HFFc6 (cell line): ENCODE measurements around the gene PEX11G. TPM values are rescaled to one million over a fixed set of nuclear protein-coding genes. Genes with fewer than 3 reads are reported as not detected.
A peak's percentile ranks its signal among the peaks of the same experiment; 100 is the strongest.

Experiments used
- DNase-seq: peaks from one replicate; pipeline ENCODE4 v3.0.0-alpha.2; 2018
- H3K27ac Mint-ChIP-seq: 2 replicates; pipeline ENCODE4 v1.8.0; 2020; ENCODE audit warnings: mild to moderate bottlenecking, mixed read lengths
- H3K27me3 Mint-ChIP-seq: 2 replicates; pipeline ENCODE4 v1.8.0; 2021; ENCODE audit warnings: mild to moderate bottlenecking, moderate library complexity, mixed read lengths; ENCODE audit not compliant: insufficient read depth
- H3K36me3 Mint-ChIP-seq: 2 replicates; pipeline ENCODE4 v1.8.0; 2021; ENCODE audit warnings: low read depth, mixed read lengths
- H3K4me1 Mint-ChIP-seq: 2 replicates; pipeline ENCODE4 v1.8.0; 2020; ENCODE audit warnings: low read depth, mixed read lengths
- H3K4me3 Mint-ChIP-seq: 2 replicates; pipeline ENCODE4 v1.8.0; 2020; ENCODE audit warnings: mild to moderate bottlenecking, moderate library complexity, mixed read lengths
- H3K9me3 Mint-ChIP-seq: 2 replicates; pipeline ENCODE4 v1.8.0; 2020; ENCODE audit warnings: mild to moderate bottlenecking, mixed read lengths
- CTCF ChIP-seq: fragments of 200-600 bp; sonication (generic); IDR thresholded peaks from 2 replicates; pipeline ENCODE4 v1.5.0; 2021; ENCODE audit warnings: antibody characterized with exemption, mild to moderate bottlenecking
- total RNA-seq, 6 experiments: library from RNA; stranded (reverse); fragmentation: NEBNext Ultra II Directional; extraction: Animal tissue kit (Norgen Biotek cat#: 25700); gene quantifications; 2 replicates in 1 of 6; 3 replicates in 5 of 6; pipeline ENCODE4 v1.2.3, GENCODE V29; 2021

Gene PEX11G
- total RNA-seq, 6 experiments from 2014 or later: 0.51 to 2.8 (median 1.0) TPM

- peaks cover 7% of the 10 kb centered on the region for H3K4me1 Mint-ChIP-seq
- no peak overlapping the region for H3K4me3 Mint-ChIP-seq
- H3K9me3 Mint-ChIP-seq: no peaks in the 10 kb centered on the region
- H3K27ac Mint-ChIP-seq: no peak overlapping the region
- H3K27me3 Mint-ChIP-seq: peaks cover 6% of the 10 kb centered on the region
- DNase-seq: no peak
- TF ChIP-seq CTCF: no peak
- H3K36me3 Mint-ChIP-seq: no peaks in the 10 kb centered on the region
Measured at GRCh38 chr19:7486923-7487322, 1.9 kb downstream of the PEX11G start.

GRCh38 chr19:7483720-7484201, 5.1 kb downstream of the PEX11G start:
- no peak for DNase-seq
- no peaks in the 10 kb centered on the region for H3K9me3 Mint-ChIP-seq
- H3K27me3 Mint-ChIP-seq: peaks cover 15% of the 10 kb centered on the region
- H3K27ac Mint-ChIP-seq: no peak overlapping the region
- no peak overlapping the region for H3K4me3 Mint-ChIP-seq
- H3K4me1 Mint-ChIP-seq: peaks cover 18% of the 10 kb centered on the region
- TF ChIP-seq CTCF: no peak
- H3K36me3 Mint-ChIP-seq: no peaks in the 10 kb centered on the region

- no peak overlapping the region for H3K4me3 Mint-ChIP-seq
- no peaks in the 10 kb centered on the region for H3K9me3 Mint-ChIP-seq
- peaks cover 18% of the 10 kb centered on the region for H3K4me1 Mint-ChIP-seq
- peaks cover 17% of the 10 kb centered on the region for H3K27me3 Mint-ChIP-seq
- H3K36me3 Mint-ChIP-seq: no peaks in the 10 kb centered on the region
- no peak for TF ChIP-seq CTCF
- DNase-seq: no peak
- H3K27ac Mint-ChIP-seq: no peak overlapping the region
Measured at GRCh38 chr19:7482584-7483439, 6.0 kb downstream of the PEX11G start.

- no peak overlapping the region for H3K4me3 Mint-ChIP-seq
- no peaks in the 10 kb centered on the region for H3K36me3 Mint-ChIP-seq
- no peak for TF ChIP-seq CTCF
- H3K9me3 Mint-ChIP-seq: no peaks in the 10 kb centered on the region
- H3K4me1 Mint-ChIP-seq: peaks cover 18% of the 10 kb centered on the region
- H3K27me3 Mint-ChIP-seq: peaks cover 19% of the 10 kb centered on the region
- no peak for DNase-seq
- H3K27ac Mint-ChIP-seq: no peak overlapping the region
Measured at GRCh38 chr19:7480970-7481255, 7.9 kb downstream of the PEX11G start.

GRCh38 chr19:7480222-7480969, 8.4 kb downstream of the PEX11G start:
- Mint-ChIP-seq H3K4me1 (peaks cover 18% of the 10 kb centered on the region), H3K27ac (peak overlapping the region; percentile 92), H3K9me3 (no peaks in the 10 kb centered on the region), H3K36me3 (no peaks in the 10 kb centered on the region), H3K4me3 (peak overlapping the region; percentile 79; the same call in 1 of the 2 replicates), H3K27me3 (peaks cover 19% of the 10 kb centered on the region)
- TF ChIP-seq CTCF: no peak
- DNase-seq: no peak
